IMR-90 (cell line): ENCODE results near the gene GIT2.

ENCODE experiments used
- FOS ChIP-seq: fragments of 150-350 bp; IDR thresholded peaks from 2 replicates; pipeline ENCODE4 v1.6.1; 2016; ENCODE audit warnings: low read depth, low read length
- POLR2A ChIP-seq: IDR thresholded peaks from 2 replicates; pipeline ENCODE4 v1.6.1; 2012; ENCODE audit warnings: mild to moderate bottlenecking, low read depth, low read length
- RAD21 ChIP-seq: IDR thresholded peaks from 2 replicates; pipeline ENCODE4 v1.6.1; 2012; ENCODE audit warnings: low read length, improper control_type of control experiment
- TF ChIP-seq, protein P1 (sequence below): conservative IDR thresholded peaks from 2 replicates; pipeline ENCODE4 v1.5.1; 2012; ENCODE audit warnings: mild to moderate bottlenecking, low read depth, low read length, improper control_type of control experiment

GRCh38 chr12:109926016-109926415 is 70.2 kb downstream of the GIT2 start:
- TF ChIP-seq POLR2A (no peak), FOS (no peak), RAD21 (no peak)
- TF ChIP-seq, protein P1, sequence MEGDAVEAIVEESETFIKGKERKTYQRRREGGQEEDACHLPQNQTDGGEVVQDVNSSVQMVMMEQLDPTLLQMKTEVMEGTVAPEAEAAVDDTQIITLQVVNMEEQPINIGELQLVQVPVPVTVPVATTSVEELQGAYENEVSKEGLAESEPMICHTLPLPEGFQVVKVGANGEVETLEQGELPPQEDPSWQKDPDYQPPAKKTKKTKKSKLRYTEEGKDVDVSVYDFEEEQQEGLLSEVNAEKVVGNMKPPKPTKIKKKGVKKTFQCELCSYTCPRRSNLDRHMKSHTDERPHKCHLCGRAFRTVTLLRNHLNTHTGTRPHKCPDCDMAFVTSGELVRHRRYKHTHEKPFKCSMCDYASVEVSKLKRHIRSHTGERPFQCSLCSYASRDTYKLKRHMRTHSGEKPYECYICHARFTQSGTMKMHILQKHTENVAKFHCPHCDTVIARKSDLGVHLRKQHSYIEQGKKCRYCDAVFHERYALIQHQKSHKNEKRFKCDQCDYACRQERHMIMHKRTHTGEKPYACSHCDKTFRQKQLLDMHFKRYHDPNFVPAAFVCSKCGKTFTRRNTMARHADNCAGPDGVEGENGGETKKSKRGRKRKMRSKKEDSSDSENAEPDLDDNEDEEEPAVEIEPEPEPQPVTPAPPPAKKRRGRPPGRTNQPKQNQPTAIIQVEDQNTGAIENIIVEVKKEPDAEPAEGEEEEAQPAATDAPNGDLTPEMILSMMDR, result no peak
